Gastroesophageal sphincter (tissue), 4 donors: ENCODE results near the gene SCAF4. TPM values are rescaled to one million over a fixed set of nuclear protein-coding genes. Genes with fewer than 3 reads are reported as not detected.

Experiments
- ATAC-seq: fragments of 150-250 bp; one replicate; pipeline ENCODE4 v1.9.1; 2016; ENCODE audit warnings: mild to moderate bottlenecking, moderate library complexity
- H3K27ac ChIP-seq, 4 donors: fragments of 200-600 bp; sonication (generic) in 3 of 4; 1 replicate in 3 of 4; 2 replicates in 1 of 4; pipeline ENCODE4 v1.5.1; 2016 to 2019
- H3K27me3 ChIP-seq: fragments of 200-600 bp; sonication (generic); one replicate; pipeline ENCODE4 v1.5.1; 2019
- H3K36me3 ChIP-seq, 2 donors: fragments of 200-600 bp; sonication (generic); one replicate each; pipeline ENCODE4 v1.5.1; 2019; ENCODE audit warnings: control low read depth in 1 of 2
- H3K4me1 ChIP-seq, 3 donors: fragments of 200-600 bp; sonication (generic); 1 replicate in 2 of 3; 2 replicates in 1 of 3; pipeline ENCODE4 v1.5.1; 2016 to 2019; ENCODE audit warnings: control low read depth in 2 of 3
- H3K4me3 ChIP-seq, 2 donors: fragments of 200-600 bp; sonication (generic); one replicate each; pipeline ENCODE4 v1.5.1; 2019; ENCODE audit warnings: mild to moderate bottlenecking in 1 of 2, moderate library complexity in 1 of 2
- H3K9me3 ChIP-seq, 3 donors: fragments of 200-600 bp; sonication (generic); one replicate each; pipeline ENCODE4 v1.5.1; 2017 to 2019; ENCODE audit warnings: control low read depth in 2 of 3
- CTCF ChIP-seq, 4 experiments: fragments of 200-600 bp in 2 of 4; fragments of 450-650 bp in 2 of 4; sonication (generic) in 1 of 4; IDR thresholded peaks; one replicate each; pipeline ENCODE4 v1.5.1; 2017 to 2019; ENCODE audit warnings: antibody characterized with exemption in 4 of 4, mild to moderate bottlenecking in 2 of 4, moderate library complexity in 2 of 4
- EP300 ChIP-seq: sonication (generic); formaldehyde crosslinking; IDR thresholded peaks from one replicate; pipeline ENCODE4 v1.6.1; 2017; ENCODE audit warnings: antibody characterized with exemption, mild to moderate bottlenecking
- POLR2A ChIP-seq, 2 donors: fragments of 450-650 bp; IDR thresholded peaks; one replicate each; pipeline ENCODE4 v1.6.1; 2017; ENCODE audit warnings: antibody characterized with exemption in 2 of 2, mild to moderate bottlenecking in 2 of 2, moderate library complexity in 1 of 2
- POLR2AphosphoS5 ChIP-seq: sonication (generic); formaldehyde crosslinking; IDR thresholded peaks from one replicate; pipeline ENCODE4 v1.6.1; 2017; ENCODE audit warnings: antibody characterized with exemption
- WGBS, 2 donors: methylation state at CpG; one replicate each; pipeline ENCODE4 v1.1.5; 2018; ENCODE audit warnings: low coverage in 1 of 2; 5-methylcytosine and 5-hydroxymethylcytosine counted together
- total RNA-seq, 4 donors: library from RNA; depleted of rRNA; stranded (reverse); fragments of >200 nt; gene quantifications; one replicate each; pipeline ENCODE4 v1.1.0, GENCODE V29; 2016

The SCAF4 gene
- total RNA-seq, 4 donors from 2014 or later: 10.7 to 19.9 (median 16.1) TPM

- H3K9me3 ChIP-seq: no peaks in the 10 kb centered on the region
- H3K4me1 ChIP-seq: peaks cover 0 to 56% (median 3%) of the 10 kb centered on the region in 3 donors
- no peak overlapping the region for H3K4me3 ChIP-seq
- no peaks in the 10 kb centered on the region for H3K36me3 ChIP-seq
- no peak overlapping the region for H3K27ac ChIP-seq
- no peak for TF ChIP-seq CTCF (IDR thresholded peaks at IDR 0.05)
- no peak for TF ChIP-seq EP300
- TF ChIP-seq POLR2AphosphoS5: no peak
- TF ChIP-seq POLR2A (IDR thresholded peaks at IDR 0.05): no peak
- H3K27me3 ChIP-seq: no peaks in the 10 kb centered on the region
- 78 to 81% methylated on average over 4 of the region's 4 CpGs for WGBS, 2 donors
- ATAC-seq: no peak
Observed at GRCh38 chr21:31721381-31721780, 10.5 kb downstream of the SCAF4 start.

- no peak overlapping the region for H3K27ac ChIP-seq
- H3K36me3 ChIP-seq: no peaks in the 10 kb centered on the region
- H3K4me1 ChIP-seq: peaks cover 0 to 59% (median 3%) of the 10 kb centered on the region in 3 donors
- WGBS, 2 donors: 87% methylated on average over 3 of the region's 3 CpGs
- ATAC-seq: no peak
- no peaks in the 10 kb centered on the region for H3K9me3 ChIP-seq
- no peak overlapping the region for H3K4me3 ChIP-seq
- TF ChIP-seq EP300 (no peak), POLR2AphosphoS5 (no peak), POLR2A (IDR thresholded peaks at IDR 0.05) (no peak), CTCF (IDR thresholded peaks at IDR 0.05) (no peak)
- H3K27me3 ChIP-seq: no peaks in the 10 kb centered on the region
Observed at GRCh38 chr21:31720739-31721138, 11.2 kb downstream of the SCAF4 start.

DNA sequence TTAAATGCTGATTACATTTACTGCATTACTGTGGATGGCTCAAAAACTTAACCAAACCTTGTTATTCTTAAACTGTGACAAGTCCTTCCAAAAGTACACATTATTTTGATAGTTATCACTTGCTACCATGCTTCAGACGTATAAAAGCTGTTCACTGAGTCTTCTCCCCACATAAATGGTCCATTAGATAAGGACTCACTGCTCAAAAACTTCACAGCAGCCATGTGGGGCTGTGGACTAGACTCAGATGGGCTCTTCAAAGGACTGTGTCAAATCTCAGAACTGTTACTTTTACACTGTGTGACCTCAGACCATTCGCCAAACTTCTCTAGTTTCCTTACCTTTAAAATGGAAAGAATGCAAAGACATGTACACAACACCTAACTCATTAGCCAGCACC is 11.6 kb downstream of the SCAF4 start:
- no peak for TF ChIP-seq POLR2AphosphoS5
- no peak for TF ChIP-seq POLR2A (IDR thresholded peaks at IDR 0.05)
- no peak for TF ChIP-seq EP300
- no peak for TF ChIP-seq CTCF (IDR thresholded peaks at IDR 0.05)

DNA sequence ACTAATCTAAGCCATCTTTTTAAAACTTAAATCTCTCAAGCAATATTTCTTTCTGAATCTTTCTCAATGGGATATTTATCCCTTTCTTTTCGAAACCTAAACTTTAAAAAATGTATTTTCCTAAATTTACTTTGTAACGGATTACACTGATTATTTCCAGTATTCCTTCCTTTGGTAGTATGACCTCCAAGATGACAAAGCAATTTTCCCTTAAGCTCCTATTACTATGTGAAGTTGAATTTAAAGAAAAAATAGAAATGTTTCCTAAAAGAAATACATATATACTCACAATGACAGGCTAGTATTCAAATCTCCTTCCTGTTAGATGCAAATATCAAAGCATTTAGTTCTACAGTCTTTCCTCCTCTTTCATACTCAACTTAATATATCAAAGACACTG is 15.8 kb downstream of the SCAF4 start:
- no peak for ATAC-seq
- Histone ChIP-seq H3K9me3 (no peaks in the 10 kb centered on the region), H3K27me3 (no peaks in the 10 kb centered on the region), H3K27ac (no peak overlapping the region), H3K4me3 (no peak overlapping the region), H3K4me1 (peaks cover 0 to 81% (median 9%) of the 10 kb centered on the region in 3 donors), H3K36me3 (no peaks in the 10 kb centered on the region)
- 63 to 68% methylated on average over 1 to 2 of the region's 2 CpGs for WGBS, 2 donors
- TF ChIP-seq CTCF (IDR thresholded peaks at IDR 0.05) (no peak), POLR2A (IDR thresholded peaks at IDR 0.05) (no peak), POLR2AphosphoS5 (no peak), EP300 (no peak)

More for the DNA sequence above, 11.6 kb downstream of the SCAF4 start:
- Histone ChIP-seq H3K4me3 (no peak overlapping the region), H3K4me1 (peaks cover 0 to 60% (median 3%) of the 10 kb centered on the region in 3 donors), H3K9me3 (no peaks in the 10 kb centered on the region), H3K27me3 (no peaks in the 10 kb centered on the region), H3K36me3 (no peaks in the 10 kb centered on the region), H3K27ac (no peak overlapping the region)
- ATAC-seq: no peak
- 44 to 64% methylated on average over 2 of the region's 2 CpGs for WGBS, 2 donors

- ATAC-seq: no peak
- no peaks in the 10 kb centered on the region for H3K9me3 ChIP-seq
- H3K4me3 ChIP-seq: no peak overlapping the region
- H3K27ac ChIP-seq: no peak overlapping the region
- H3K4me1 ChIP-seq: peaks cover 0 to 81% (median 18%) of the 10 kb centered on the region in 3 donors
- TF ChIP-seq POLR2A (IDR thresholded peaks at IDR 0.05) (no peak), POLR2AphosphoS5 (no peak), EP300 (no peak), CTCF (IDR thresholded peaks at IDR 0.05) (no peak)
- no peaks in the 10 kb centered on the region for H3K36me3 ChIP-seq
- no peaks in the 10 kb centered on the region for H3K27me3 ChIP-seq
- WGBS, 2 donors: 91 to 97% methylated on average over 5 of the region's 5 CpGs
Observed at GRCh38 chr21:31714741-31715365, 17.1 kb downstream of the SCAF4 start.
